Stimulated activated CD8-positive, alpha-beta memory T cell treated with anti-CD3 and anti-CD28 coated beads, Interleukin-12 subunit alpha, Interleukin-12 subunit beta, amount 100 ng/mL, for 1 hour (primary cell): ENCODE results near the gene FANCD2.
A peak's percentile ranks its signal among the peaks of the same experiment; 100 is the strongest.
"Not testable (repeated sequence)": the region's sequence is repeated elsewhere in the genome, so short reads cannot be mapped to it uniquely, and the experiment has no call there.

Experiments used
- DNase-seq: peaks from one replicate; pipeline ENCODE4 v3.0.0-alpha.2; 2020; ENCODE audit warnings: low read depth

Gene FANCD2

GRCh38 chr3:10108091-10108490 is 81.9 kb downstream of the FANCD2 start, which contains the start of gene FANCD2OS:
Gene FANCD2OS (minus strand): TSS chr3:10108255. CDS start chr3:10104774, 3,481 bp downstream.
- no peak for DNase-seq

GRCh38 chr3:10115326-10116137 is 89.3 kb downstream of the FANCD2 start, which contains the start of gene BRK1:
Gene BRK1 (plus strand): TSS chr3:10115675. CDS start chr3:10115702, 27 bp downstream.
- DNase-seq: peak; percentile 89

- peak; percentile 4 for DNase-seq
These were observed 89.9 kb downstream of the FANCD2 start for GRCh38 chr3:10116138-10116460.

GRCh38 chr3:10116928-10117327 is 90.7 kb downstream of the FANCD2 start:
- DNase-seq: no peak

- no peak for DNase-seq
These were observed 93.1 kb downstream of the FANCD2 start for GRCh38 chr3:10119376-10119775.

- no peak for DNase-seq
These were observed 94.8 kb downstream of the FANCD2 start for GRCh38 chr3:10121064-10121463.

DNA sequence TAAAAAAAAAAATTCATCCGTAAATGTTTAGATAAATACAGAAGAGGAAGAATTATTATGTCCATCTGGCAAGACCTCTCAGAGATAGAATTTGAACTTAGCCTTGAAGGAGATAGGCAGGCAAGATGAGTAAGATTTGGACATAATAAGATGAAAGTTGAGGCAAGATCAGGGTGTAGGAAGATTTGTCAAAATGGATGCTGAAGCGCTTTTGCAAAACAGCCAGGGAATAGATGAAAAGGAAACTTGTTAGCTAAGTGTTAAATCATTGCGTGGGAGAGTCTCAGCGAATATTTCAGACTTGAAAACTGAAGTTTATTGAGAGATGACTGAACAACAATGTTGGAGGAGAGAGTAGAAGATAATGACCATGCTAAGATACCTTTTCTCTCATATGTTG is 96.5 kb downstream of the FANCD2 start:
- no peak for DNase-seq

DNA sequence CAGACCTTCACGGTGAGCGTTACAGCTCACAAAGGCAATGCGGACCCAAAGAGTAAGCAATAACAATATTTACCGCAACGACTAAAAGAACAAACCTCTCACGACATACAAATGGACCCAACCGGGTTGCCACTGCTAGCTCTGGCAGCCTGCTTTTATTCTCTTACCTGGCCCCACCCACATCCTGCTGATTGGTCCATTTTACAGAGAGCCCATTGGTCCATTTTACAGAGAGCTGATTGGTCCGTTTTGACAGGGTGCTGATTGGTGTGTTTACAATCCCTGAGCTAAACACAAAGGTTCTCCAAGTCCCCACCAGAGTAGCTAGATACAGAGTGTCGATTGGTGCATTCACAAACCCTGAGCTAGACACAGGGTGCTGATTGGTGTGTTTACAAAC is 109.6 kb downstream of the FANCD2 start:
- DNase-seq: not testable (repeated sequence)

DNA sequence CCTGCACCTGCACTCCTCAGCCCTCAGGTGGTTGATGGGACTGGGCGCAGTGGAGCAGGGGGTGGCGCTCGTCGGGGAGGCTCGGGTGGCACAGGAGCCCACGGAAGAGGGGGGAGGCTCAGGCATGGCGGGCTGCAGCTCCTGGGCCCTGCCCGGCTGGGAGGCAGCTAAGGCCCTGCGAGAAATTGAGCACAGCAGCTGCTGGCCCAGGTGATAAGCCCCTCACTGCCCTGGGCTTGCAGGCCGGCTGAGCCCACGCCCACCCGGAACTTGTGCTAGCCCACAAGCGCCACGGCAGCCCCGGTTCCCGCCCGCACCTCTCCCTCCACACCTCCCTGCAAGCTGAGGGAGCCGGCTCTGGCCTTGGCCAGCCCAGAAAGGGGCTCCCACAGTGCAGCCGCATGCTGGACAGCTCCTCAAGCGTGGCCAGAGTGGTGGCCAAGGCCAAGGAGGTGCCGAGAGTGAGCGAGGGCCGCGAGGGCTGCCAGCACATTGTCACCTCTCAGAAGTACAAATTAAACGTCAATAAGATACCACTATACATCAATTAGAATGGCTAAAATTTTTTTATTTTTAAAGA is 110.3 kb downstream of the FANCD2 start:
- no peak for DNase-seq

DNA sequence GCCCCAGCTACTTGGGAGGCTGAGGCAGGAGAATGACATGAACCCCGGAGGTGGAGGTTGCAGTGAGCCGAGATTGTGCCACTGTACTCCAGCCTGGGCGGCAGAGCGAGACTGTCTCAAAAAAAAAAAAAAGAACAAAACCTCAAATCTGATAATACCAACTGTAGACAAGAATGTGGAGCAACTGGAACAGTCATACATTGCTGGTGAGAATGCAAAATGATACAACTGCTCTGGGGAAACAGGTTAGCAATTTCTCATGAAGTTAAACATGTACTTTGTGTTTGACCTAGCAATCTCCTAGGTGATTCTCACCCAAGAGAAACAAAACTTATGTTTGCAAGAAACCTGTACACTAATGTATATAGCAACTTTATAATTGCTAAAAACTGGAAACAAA is 110.9 kb downstream of the FANCD2 start:
- no peak for DNase-seq

DNA sequence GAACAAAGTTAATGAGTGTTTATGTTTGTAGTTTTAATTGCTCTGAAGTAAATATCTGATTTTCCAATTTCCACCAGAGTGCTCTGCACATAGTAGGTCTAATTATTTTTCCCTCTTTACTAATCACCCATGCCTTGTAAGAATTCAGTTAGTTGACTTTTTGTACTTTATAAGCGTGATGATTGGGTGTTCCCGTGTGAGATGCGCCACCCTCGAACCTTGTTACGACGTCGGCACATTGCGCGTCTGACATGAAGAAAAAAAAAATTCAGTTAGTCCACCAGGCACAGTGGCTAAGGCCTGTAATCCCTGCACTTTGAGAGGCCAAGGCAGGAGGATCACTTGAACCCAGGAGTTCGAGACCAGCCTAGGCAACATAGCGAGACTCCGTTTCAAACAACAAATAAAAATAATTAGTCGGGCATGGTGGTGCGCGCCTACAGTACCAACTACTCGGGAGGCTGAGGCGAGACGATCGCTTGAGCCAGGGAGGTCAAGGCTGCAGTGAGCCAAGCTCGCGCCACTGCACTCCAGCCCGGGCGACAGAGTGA is 114.8 kb downstream of the FANCD2 start:
- DNase-seq: no peak

DNA sequence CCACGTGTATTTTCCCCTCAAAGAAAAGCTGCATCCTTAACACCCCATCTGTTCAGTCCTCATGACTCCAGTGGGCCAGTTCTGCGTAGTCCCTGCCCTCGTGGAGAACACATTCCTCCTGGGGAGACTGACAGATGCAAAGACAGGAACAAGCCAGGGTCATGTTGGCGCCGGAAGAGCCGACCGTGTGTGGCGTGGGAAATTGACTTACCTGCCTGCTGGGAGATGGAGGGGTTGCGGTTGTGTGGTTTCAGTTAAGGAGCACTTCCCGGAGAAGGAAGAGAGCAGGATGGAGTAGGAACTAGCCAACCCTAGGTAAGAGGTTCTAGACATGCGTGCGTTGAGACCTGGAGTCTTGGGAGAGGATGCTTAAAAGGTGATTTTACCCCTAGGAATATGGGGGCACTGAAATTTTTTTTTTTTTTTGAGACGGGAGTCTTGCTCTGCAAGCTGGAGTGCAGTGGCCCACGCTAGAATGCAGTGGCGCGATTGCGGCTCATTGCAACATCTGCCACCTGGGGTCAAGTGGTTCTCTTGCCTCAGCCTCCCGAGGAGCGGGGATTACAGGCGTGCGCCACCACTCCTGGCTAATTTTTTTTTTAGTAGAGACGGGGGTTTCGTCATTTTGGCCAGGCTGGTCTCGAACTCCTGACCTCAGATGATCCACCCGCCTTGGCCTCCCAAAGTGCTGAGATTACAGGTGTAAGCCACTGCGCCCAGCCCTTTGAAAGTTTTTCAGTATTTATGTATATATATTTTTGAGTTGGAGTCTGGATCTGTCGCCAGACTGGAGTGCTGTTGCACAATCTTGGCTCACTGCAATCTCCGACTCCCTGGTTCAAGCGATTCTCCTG is 116.7 kb downstream of the FANCD2 start:
- no peak for DNase-seq

DNA sequence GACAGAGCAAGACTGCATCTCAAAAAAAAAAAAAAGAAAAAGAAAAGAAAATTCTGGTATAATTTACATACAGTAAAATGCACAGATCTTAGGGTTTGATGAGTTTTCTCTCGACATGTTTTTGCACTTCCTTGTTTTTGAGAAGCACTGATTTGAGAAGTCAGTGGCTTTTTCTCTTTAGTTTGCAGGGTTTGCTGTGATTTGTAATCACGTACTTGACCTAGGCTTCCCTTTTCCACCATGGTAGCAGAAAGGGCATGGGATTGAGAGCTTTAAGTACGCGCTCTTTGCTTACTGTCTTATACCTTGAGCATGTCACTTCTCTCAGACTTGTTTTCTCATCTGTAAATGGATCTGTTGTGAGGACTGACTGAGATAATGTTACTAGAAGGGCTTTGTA is 119.4 kb downstream of the FANCD2 start:
- DNase-seq: no peak

- no peak for DNase-seq
These were observed 123.0 kb downstream of the FANCD2 start for GRCh38 chr3:10149226-10149625.

DNA sequence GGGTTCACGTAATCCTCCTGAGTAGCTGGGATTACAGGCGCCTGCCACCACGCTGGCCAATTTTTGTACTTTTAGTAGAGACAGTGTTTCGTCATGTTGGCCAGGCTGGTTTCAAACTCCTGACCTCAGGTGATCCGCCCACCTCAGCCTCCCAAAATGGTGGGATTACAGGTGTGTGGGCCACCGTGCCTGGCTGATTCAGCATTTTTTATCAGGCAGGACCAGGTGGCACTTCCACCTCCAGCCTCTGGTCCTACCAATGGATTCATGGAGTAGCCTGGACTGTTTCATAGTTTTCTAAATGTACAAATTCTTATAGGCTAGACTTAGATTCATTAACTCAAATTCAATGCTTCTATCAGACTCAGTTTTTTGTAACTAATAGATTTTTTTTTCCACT is 124.8 kb downstream of the FANCD2 start:
- DNase-seq: no peak
